GM12892 (cell line): ENCODE measurements around the gene OR10A3.

ENCODE experiments used
- POLR2A ChIP-seq: IDR thresholded peaks from 2 replicates; pipeline ENCODE4 v1.6.1; 2011; ENCODE audit warnings: low read depth, low read length, control low read depth
- POLR2AphosphoS5 ChIP-seq: IDR thresholded peaks from 2 replicates; pipeline ENCODE4 v1.6.1; 2011; ENCODE audit warnings: low read depth, low read length, control low read depth

DNA sequence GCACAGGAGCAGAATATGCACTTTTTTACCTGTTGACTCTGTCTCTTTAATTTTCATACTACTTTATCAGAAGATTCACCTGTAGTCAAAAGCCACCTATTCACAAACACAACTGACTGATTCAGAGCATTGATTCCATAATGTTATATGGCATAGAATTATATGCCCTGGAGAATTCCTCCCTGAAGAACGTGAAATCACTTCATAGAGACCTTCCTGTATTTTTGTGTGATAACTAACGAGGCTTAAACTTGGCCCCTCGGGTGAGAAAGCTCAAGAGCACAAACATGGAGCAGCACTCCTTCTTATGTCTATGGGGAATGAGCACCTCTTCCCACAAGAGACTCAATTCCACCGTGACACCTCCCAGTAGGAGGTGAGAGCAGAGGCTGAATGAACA, 10.3 kb downstream of the OR10A3 start, which contains the start of gene OR10A6:
- no peak for TF ChIP-seq POLR2A
- TF ChIP-seq POLR2AphosphoS5 = no peak
